DND-41 (cell line): ENCODE measurements around the gene POLN.

Source experiments
- CTCF ChIP-seq: IDR thresholded peaks from 2 replicates; pipeline ENCODE4 v1.5.1; 2012; ENCODE audit warnings: borderline replicate concordance, low read length, moderate library complexity, mild to moderate bottlenecking; ENCODE audit not compliant: poor library complexity, severe bottlenecking; ENCODE audit errors: extremely low read depth
- EZH2 ChIP-seq: IDR thresholded peaks from 3 replicates; pipeline ENCODE4 v1.6.1; 2012; ENCODE audit warnings: borderline replicate concordance, low read depth, mild to moderate bottlenecking, moderate library complexity, low read length, inconsistent platforms; ENCODE audit not compliant: severe bottlenecking

- TF ChIP-seq CTCF (no peak), EZH2 (no peak)
These were observed 175.1 kb downstream of the POLN start for GRCh38 chr4:2066571-2067445.
